Measurements from ENCODE around the gene HBD.

HBD gene

GRCh38 chr11:5232176-5232575, 2.1 kb downstream of the HBD start:
- DNase-seq (ENCODE audit: low read depth): no peak

DNA sequence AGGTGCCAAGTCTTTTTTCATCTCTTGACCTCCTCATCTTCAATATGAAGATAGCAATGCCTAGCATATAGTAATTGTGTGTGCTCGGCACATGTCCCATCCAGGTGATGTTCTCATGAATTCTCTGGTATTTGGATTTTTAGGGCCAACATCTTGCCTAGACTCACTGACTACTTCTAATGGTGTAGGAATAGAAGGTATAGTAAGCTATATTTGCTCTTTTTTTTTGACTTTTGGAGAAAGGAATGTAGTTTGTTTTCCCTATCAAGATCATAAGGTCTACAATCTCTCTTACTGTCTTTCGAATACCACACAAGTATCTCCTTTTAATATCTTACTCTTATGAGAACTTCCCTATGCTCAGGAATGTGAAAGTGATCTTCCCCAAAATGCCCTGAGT, 3.2 kb downstream of the HBD start:
- no peak for DNase-seq (ENCODE audit: low read depth)

DNA sequence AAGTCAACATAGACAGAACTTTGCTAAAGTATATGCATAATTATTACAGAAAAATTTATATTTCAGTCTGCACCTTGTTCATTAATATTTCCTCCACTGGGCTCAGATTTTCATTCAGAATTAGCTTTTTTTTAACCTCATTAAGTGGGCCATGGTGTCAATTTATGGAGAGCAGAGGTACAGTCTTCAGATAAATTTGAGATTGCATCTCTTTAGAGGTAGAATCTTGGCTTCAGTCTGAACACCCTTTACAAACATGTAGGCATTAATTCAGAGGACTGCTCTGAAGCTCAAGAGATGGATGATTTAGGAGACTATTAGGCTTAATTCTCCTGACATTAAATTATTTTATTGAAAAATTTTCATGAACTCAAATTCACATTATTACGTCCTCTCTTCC, 4.0 kb downstream of the HBD start:
- no peak for DNase-seq (ENCODE audit: low read depth)

- DNase-seq (ENCODE audit: low read depth): no peak
These were observed 4.5 kb downstream of the HBD start for GRCh38 chr11:5229796-5230195.

DNA sequence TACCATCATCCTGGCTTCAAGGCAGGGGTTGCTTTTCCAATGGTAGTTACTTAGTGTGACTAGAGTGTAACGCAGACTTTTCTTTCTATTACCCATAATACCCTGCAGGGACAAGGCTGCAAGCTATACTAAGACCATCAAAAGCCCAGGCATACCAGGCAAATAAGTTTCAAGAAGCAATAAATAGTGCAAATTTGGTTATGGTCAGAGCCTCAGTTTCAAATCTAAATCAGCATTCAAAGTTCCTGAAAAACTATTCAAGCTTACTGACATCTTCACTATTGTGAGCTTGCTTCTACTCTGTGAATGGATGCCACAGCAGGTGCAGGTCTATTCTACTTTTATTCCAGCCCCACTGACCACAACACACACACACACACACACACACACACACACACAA, 4.9 kb downstream of the HBD start:
- no peak for DNase-seq (ENCODE audit: low read depth)

- DNase-seq (ENCODE audit: low read depth): no peak
These were observed 6.2 kb downstream of the HBD start for GRCh38 chr11:5228124-5228523.

GRCh38 chr11:5227681-5228080, 6.6 kb downstream of the HBD start:
- no peak for DNase-seq (ENCODE audit: low read depth)

- DNase-seq (ENCODE audit: low read depth): no peak
These were observed 7.5 kb downstream of the HBD start, which contains the start of gene HBB for GRCh38 chr11:5226732-5227310. Gene HBB, minus strand, starts transcription at chr11:5227071. Its CDS starts 50 bp downstream, at chr11:5227021.

DNA sequence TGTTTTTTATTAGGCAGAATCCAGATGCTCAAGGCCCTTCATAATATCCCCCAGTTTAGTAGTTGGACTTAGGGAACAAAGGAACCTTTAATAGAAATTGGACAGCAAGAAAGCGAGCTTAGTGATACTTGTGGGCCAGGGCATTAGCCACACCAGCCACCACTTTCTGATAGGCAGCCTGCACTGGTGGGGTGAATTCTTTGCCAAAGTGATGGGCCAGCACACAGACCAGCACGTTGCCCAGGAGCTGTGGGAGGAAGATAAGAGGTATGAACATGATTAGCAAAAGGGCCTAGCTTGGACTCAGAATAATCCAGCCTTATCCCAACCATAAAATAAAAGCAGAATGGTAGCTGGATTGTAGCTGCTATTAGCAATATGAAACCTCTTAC, 8.8 kb downstream of the HBD start:
- DNase-seq (ENCODE audit: low read depth): no peak

- DNase-seq (ENCODE audit: low read depth): no peak
These were observed 9.5 kb downstream of the HBD start for GRCh38 chr11:5224538-5225479.

DNA sequence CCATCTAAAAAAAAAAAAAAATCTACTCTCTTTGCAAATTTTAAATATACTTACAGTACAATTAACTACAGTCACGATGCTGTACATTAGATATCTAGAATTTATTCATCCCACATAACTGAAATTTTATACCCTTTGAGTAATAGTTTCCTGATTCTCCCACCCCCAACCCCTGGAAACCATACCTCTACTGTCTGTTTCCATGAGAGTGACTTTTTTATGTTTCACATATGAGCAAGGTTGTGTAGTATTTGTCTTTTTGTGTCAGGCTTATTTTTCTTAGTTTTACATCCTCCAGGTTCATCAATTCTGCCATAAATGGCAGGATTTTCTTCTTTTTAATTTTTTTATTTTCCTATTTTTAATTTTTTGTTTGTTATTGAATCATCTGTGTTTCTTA, 10.6 kb downstream of the HBD start:
- DNase-seq (ENCODE audit: low read depth): no peak

- no peak for DNase-seq (ENCODE audit: low read depth)
These were observed 11.1 kb downstream of the HBD start for GRCh38 chr11:5223146-5223545.

DNA sequence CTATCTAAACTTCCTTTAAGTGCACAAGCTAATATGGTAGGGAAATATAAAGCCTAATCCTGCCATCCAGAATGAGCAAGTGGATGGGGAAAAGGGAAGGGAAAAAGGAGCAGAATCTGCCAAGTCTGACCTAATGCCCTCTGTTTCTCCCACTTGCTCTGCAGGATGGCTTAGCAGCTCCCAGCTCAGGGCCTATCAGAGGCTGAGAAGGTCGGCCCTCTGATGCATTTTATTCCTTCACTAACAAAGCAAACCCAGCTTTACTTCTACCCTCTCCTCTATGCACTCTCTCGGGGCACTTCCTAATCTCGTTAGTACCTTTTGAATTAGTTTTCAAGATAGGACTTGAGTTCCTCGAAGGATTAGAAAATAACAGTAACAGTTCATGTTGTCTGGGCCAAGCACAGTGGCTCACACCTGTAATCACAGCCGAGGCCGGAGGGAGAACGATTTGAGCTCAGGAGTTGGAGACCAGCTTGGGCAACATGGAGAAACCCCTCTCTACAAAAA, 23.9 kb downstream of the HBD start:
- no peak for DNase-seq (ENCODE audit: low read depth)

DNA sequence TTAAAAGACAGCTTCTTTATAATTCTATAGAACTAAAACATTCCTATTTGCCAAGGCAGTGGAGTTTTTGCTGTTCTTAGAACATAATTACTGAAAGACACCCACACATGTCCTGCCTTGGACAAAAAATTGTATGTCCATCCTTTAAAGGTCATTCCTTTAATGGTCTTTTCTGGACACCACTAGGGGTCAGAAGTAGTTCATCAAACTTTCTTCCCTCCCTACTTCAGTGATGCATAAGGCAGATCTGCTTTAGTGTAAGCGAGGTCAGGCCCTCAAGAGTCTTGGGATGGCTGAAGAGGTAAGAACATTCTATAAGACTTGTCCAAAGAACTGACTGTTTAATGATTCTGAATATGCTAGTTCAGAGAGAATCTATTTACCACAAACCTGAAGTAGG, 29.5 kb downstream of the HBD start:
- no peak for DNase-seq (ENCODE audit: low read depth)

- DNase-seq (ENCODE audit: low read depth): no peak
These were observed 30.9 kb downstream of the HBD start for GRCh38 chr11:5203366-5203765.

DNA sequence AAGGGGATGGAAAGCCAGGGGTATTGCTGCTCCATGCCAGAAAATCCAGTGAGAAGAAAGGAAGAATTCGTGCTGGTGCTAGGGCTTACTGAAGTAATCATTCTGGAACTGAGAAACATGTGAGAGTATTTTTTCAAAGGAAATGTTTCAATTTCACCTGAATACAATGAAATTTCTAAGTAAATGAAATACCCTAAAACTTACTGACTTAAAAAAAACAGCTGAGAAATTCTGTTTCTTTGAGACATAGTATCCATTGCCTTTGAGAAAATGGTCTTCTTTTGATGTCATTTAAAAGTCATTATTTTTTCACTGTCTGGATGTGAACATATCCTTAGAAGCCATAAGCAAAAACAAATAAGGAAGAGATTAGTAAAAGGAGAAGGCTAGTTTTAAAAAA, 33.7 kb downstream of the HBD start, which contains the start of gene OR51V1:
TSS of gene OR51V1 (minus strand) at position 101 of the 400 bp plus-strand sequence. CDS start at position 101, 0 bp downstream.
- DNase-seq (ENCODE audit: low read depth): no peak

DNA sequence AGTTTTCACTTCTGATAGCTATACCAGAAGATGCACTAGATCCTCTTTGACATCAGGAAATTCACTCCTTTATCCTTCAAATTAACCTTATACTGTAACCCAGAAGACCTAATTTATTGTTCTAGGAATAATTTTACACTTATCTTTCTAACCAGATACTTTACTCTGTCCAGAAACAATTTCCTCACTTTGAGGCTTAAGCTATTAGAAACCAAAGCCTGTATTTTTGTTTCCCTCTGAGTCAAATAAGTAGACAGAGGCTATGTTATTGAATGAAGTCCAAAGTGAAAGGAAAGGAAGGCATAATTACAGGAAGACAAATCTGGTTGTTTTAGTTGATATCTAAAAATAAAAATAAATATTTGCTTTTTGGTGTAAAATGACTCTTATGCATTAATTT, 36.0 kb downstream of the HBD start:
- DNase-seq (ENCODE audit: low read depth): no peak

DNA sequence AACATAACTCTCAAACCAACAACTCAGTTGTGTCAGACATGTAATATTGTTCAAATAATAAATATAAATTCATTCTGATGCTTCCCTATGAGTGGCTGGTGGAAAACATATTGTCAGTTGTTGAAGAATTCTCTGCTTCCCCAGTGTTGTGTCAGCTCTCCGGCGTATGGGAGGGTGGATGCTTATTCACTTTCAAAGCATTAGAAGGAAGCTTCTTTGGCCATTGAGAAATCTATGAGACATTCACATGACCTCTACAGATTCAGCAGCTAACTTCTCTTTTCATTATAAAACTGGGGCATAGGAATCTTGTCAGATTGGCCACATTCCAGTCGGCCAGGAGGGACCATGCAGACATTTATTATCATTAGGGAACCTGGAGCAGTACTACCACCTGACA, 36.7 kb downstream of the HBD start:
- DNase-seq (ENCODE audit: low read depth): no peak

GRCh38 chr11:5196731-5197130, 37.6 kb downstream of the HBD start:
- DNase-seq (ENCODE audit: low read depth): no peak

GRCh38 chr11:5196067-5196466, 38.2 kb downstream of the HBD start:
- no peak for DNase-seq (ENCODE audit: low read depth)

- no peak for DNase-seq (ENCODE audit: low read depth)
These were observed 41.5 kb downstream of the HBD start for GRCh38 chr11:5192738-5193137.

- DNase-seq (ENCODE audit: low read depth): no peak
These were observed 46.1 kb downstream of the HBD start for GRCh38 chr11:5188201-5188600.
